Measurements from ENCODE around the gene ESYT1. TPM values are rescaled to one million over a fixed set of nuclear protein-coding genes. Genes with fewer than 3 reads are reported as not detected.
"Not testable (repeated sequence)": the region's sequence is repeated elsewhere in the genome, so short reads cannot be mapped to it uniquely, and the experiment has no call there.

Gene ESYT1
- total RNA-seq, 1 donor: 207 TPM

GRCh38 chr12:56154818-56155217, 26.8 kb downstream of the ESYT1 start:
- no peak overlapping the region for H3K4me3 ChIP-seq (ENCODE audit: low read depth, low read length)
- TF ChIP-seq CTCF (IDR thresholded peaks at IDR 0.05; ENCODE audit: insufficient read depth, low read length): no peak
- DNase-seq (ENCODE audit: low read depth): no peak

- TF ChIP-seq CTCF (IDR thresholded peaks at IDR 0.05; ENCODE audit: insufficient read depth, low read length): no peak
- no peak overlapping the region for H3K4me3 ChIP-seq (ENCODE audit: low read depth, low read length)
- DNase-seq (ENCODE audit: low read depth): no peak
These were observed 27.3 kb downstream of the ESYT1 start for GRCh38 chr12:56155256-56155845.

- H3K4me3 ChIP-seq (ENCODE audit: low read depth, low read length); DNase-seq (ENCODE audit: low read depth): not testable (repeated sequence)
These were observed 28.6 kb downstream of the ESYT1 start for GRCh38 chr12:56156464-56157200.

- peak overlapping the region; percentile 98 for H3K4me3 ChIP-seq (ENCODE audit: low read depth, low read length)
- TF ChIP-seq CTCF (IDR thresholded peaks at IDR 0.05; ENCODE audit: insufficient read depth, low read length): peak; percentile 77
- peak; percentile 86 for DNase-seq (ENCODE audit: low read depth)
These were observed 29.3 kb downstream of the ESYT1 start for GRCh38 chr12:56157201-56158028.

- no peak for TF ChIP-seq CTCF (IDR thresholded peaks at IDR 0.05; ENCODE audit: insufficient read depth, low read length)
- peak; percentile 99 for DNase-seq (ENCODE audit: low read depth)
- H3K4me3 ChIP-seq (ENCODE audit: low read depth, low read length): peak within 1 kb of the TSS; percentile 98
These were observed 30.2 kb downstream of the ESYT1 start, which contains the start of gene MYL6 for GRCh38 chr12:56158029-56158925. TSS of gene MYL6 (plus strand) at chr12:56158359. CDS start at chr12:56158402, 43 bp downstream.

- peak overlapping the region; percentile 98 for H3K4me3 ChIP-seq (ENCODE audit: low read depth, low read length)
- no peak for TF ChIP-seq CTCF (IDR thresholded peaks at IDR 0.05; ENCODE audit: insufficient read depth, low read length)
- DNase-seq (ENCODE audit: low read depth): peak; percentile 79
These were observed 30.9 kb downstream of the ESYT1 start for GRCh38 chr12:56158926-56159461.

All from fibroblast of the aortic adventitia (primary cell).